Activated effector memory CD4-positive, alpha-beta T cell treated with Interleukin-2 at 50 U/mL for 16 hours (primary cell): Measurements from ENCODE around the gene UBE2L6.
A peak's percentile ranks its signal among the peaks of the same experiment; 100 is the strongest.

ENCODE experiments used
- DNase-seq: peaks from one replicate; pipeline ENCODE4 v3.0.0-alpha.2; 2020

Gene UBE2L6

GRCh38 chr11:57567515-57568329, at the start of gene UBE2L6:
TSS of gene UBE2L6 (minus strand) at chr11:57567672. CDS start at chr11:57567611, 61 bp downstream.
- DNase-seq: peak; percentile 53

- DNase-seq: no peak
These were observed 49.1 kb upstream of the UBE2L6 start for GRCh38 chr11:57616595-57616994.

- no peak for DNase-seq
These were observed 47.8 kb upstream of the UBE2L6 start for GRCh38 chr11:57615308-57615707.

- DNase-seq: no peak
These were observed 46.8 kb upstream of the UBE2L6 start for GRCh38 chr11:57614234-57614772.

- no peak for DNase-seq
These were observed 42.7 kb upstream of the UBE2L6 start for GRCh38 chr11:57610170-57610569.

- DNase-seq: no peak
These were observed 37.6 kb upstream of the UBE2L6 start for GRCh38 chr11:57605028-57605420.

GRCh38 chr11:57604296-57605027, 37.0 kb upstream of the UBE2L6 start:
- DNase-seq: no peak

- DNase-seq: no peak
These were observed 33.8 kb upstream of the UBE2L6 start for GRCh38 chr11:57601297-57601696.

- no peak for DNase-seq
These were observed 31.9 kb upstream of the UBE2L6 start for GRCh38 chr11:57599381-57599780.

GRCh38 chr11:57598831-57599155, 31.3 kb upstream of the UBE2L6 start:
- no peak for DNase-seq

- DNase-seq: no peak
These were observed 30.7 kb upstream of the UBE2L6 start for GRCh38 chr11:57597916-57598830.

GRCh38 chr11:57597461-57597915, 30.0 kb upstream of the UBE2L6 start, which contains the start of gene SERPING1:
TSS of gene SERPING1 (plus strand) at chr11:57597685. CDS start at chr11:57598271, 586 bp downstream.
- no peak for DNase-seq

- no peak for DNase-seq
These were observed 28.9 kb upstream of the UBE2L6 start for GRCh38 chr11:57596266-57596885.

GRCh38 chr11:57588046-57588710, 20.7 kb upstream of the UBE2L6 start:
- no peak for DNase-seq

GRCh38 chr11:57586711-57587245, 19.3 kb upstream of the UBE2L6 start:
- no peak for DNase-seq

- no peak for DNase-seq
These were observed 17.8 kb upstream of the UBE2L6 start for GRCh38 chr11:57585301-57585700.

- DNase-seq: no peak
These were observed 16.9 kb upstream of the UBE2L6 start for GRCh38 chr11:57584341-57584740.

- DNase-seq: no peak
These were observed 6.6 kb upstream of the UBE2L6 start for GRCh38 chr11:57574061-57574460.

GRCh38 chr11:57571606-57572005, 4.1 kb upstream of the UBE2L6 start:
- no peak for DNase-seq

GRCh38 chr11:57568330-57568766, 876 bp upstream of the UBE2L6 start:
- peak; percentile 81 for DNase-seq

- peak; percentile 15 for DNase-seq
These were observed 462 bp downstream of the UBE2L6 start for GRCh38 chr11:57566905-57567514.
